ENCODE data around the gene LANCL2. TPM values are rescaled to one million over a fixed set of nuclear protein-coding genes. Genes with fewer than 3 reads are reported as not detected.

LANCL2 gene
- total and polyA plus RNA-seq, 9 of the 15 experiments (the other 6 are each of a cell fraction or from before 2014, with no cell fraction given), result 5.3 to 18.5 (median 13.5) TPM

DNA sequence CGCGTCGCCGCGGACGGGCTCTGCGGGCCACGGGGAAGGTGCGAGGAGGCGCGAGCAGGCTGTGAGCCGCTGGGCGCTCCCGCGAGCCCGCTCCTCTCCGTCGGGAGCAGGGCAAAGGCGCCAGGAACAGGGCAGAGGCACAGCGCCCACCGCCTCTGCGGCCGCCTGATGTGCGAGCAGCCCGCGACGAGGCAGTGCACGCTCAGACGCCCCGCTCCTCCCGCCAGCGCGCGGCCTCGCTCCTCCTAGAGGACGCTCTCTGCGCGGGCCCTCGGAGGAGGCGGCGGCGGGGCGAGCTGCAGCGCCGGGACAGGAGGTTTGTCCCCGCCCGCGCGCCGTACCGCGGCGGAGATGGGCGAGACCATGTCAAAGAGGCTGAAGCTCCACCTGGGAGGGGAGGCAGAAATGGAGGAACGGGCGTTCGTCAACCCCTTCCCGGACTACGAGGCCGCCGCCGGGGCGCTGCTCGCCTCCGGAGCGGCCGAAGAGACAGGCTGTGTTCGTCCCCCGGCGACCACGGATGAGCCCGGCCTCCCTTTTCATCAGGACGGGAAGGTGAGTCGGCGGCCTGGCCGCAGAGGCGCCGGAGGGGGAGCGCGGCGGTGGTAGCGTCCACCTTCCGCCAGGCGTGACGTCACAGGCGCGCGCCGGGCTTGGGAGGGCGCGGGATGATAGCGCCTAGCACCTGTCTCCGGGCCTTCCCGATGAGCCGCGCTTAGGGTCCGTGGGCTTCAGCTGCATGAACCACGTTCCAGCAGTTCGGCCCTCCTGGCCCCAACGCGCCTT is 731 bp downstream of the LANCL2 start (continued):
- no peak for TF ChIP-seq NFE2L1 (tag; IDR thresholded peaks at IDR 0.05; ENCODE audit: borderline replicate concordance, low read depth)
- no peak for TF ChIP-seq MAFK (IDR thresholded peaks at IDR 0.05; ENCODE audit: low read length)
- no peak for TF ChIP-seq ZNF764 (CRISPR knock-in tag; IDR thresholded peaks at IDR 0.05; ENCODE audit: low read depth)
- TF ChIP-seq PRPF4 (IDR thresholded peaks at IDR 0.05; ENCODE audit: insufficient read depth, low read depth, low read length, poor library complexity, severe bottlenecking), result peak; percentile 87
- TF ChIP-seq KDM1A (IDR thresholded peaks at IDR 0.05), result no peak
- TF ChIP-seq, protein P1, sequence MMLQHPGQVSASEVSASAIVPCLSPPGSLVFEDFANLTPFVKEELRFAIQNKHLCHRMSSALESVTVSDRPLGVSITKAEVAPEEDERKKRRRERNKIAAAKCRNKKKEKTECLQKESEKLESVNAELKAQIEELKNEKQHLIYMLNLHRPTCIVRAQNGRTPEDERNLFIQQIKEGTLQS (IDR thresholded peaks at IDR 0.05), result peak; percentile 80
- TF ChIP-seq, protein P1 (CRISPR knock-in tag; conservative IDR thresholded peaks at IDR 0.05), result 0 out of 2 replicates have a peak, but pooled peaks have one; percentile 56
- TF ChIP-seq, protein P2, sequence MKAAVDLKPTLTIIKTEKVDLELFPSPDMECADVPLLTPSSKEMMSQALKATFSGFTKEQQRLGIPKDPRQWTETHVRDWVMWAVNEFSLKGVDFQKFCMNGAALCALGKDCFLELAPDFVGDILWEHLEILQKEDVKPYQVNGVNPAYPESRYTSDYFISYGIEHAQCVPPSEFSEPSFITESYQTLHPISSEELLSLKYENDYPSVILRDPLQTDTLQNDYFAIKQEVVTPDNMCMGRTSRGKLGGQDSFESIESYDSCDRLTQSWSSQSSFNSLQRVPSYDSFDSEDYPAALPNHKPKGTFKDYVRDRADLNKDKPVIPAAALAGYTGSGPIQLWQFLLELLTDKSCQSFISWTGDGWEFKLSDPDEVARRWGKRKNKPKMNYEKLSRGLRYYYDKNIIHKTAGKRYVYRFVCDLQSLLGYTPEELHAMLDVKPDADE (conservative IDR thresholded peaks at IDR 0.05; ENCODE audit: control insufficient read depth, low read depth, low read length), result peak; percentile 31
- TF ChIP-seq XRCC4 (IDR thresholded peaks at IDR 0.05; ENCODE audit: extremely low read depth, insufficient read depth, insufficient read length), result no peak
- no peak for TF ChIP-seq ZBTB7A (IDR thresholded peaks at IDR 0.05; ENCODE audit: borderline replicate concordance, control insufficient read depth, low read depth, low read length)
- no peak for TF ChIP-seq JUNB (CRISPR knock-in tag; conservative IDR thresholded peaks at IDR 0.05)
- no peak; the same call in 1 of the 2 replicates for TF ChIP-seq STAT5A (IDR thresholded peaks at IDR 0.05; ENCODE audit: borderline replicate concordance, low read length)
- peak in 2 of 3 experiments; percentile 48 to 71 for TF ChIP-seq YY1 (IDR thresholded peaks at IDR 0.05; ENCODE audit: borderline replicate concordance in 1 of 3, control insufficient read depth in 1 of 3, extremely low read depth in 1 of 3, insufficient read depth in 3 of 3, insufficient read length in 1 of 3, insufficient replicate concordance in 2 of 3, low read depth in 1 of 3, low read length in 2 of 3)
- no peak for TF ChIP-seq HDAC2 (IDR thresholded peaks at IDR 0.05)
- TF ChIP-seq NRF1 (conservative IDR thresholded peaks at IDR 0.05 in 1 of 2, IDR thresholded peaks at IDR 0.05 in 1 of 2), result peak; percentile 73 to 80
- TF ChIP-seq, protein P3, sequence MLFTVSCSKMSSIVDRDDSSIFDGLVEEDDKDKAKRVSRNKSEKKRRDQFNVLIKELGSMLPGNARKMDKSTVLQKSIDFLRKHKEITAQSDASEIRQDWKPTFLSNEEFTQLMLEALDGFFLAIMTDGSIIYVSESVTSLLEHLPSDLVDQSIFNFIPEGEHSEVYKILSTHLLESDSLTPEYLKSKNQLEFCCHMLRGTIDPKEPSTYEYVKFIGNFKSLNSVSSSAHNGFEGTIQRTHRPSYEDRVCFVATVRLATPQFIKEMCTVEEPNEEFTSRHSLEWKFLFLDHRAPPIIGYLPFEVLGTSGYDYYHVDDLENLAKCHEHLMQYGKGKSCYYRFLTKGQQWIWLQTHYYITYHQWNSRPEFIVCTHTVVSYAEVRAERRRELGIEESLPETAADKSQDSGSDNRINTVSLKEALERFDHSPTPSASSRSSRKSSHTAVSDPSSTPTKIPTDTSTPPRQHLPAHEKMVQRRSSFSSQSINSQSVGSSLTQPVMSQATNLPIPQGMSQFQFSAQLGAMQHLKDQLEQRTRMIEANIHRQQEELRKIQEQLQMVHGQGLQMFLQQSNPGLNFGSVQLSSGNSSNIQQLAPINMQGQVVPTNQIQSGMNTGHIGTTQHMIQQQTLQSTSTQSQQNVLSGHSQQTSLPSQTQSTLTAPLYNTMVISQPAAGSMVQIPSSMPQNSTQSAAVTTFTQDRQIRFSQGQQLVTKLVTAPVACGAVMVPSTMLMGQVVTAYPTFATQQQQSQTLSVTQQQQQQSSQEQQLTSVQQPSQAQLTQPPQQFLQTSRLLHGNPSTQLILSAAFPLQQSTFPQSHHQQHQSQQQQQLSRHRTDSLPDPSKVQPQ (CRISPR knock-in tag; IDR thresholded peaks at IDR 0.05; ENCODE audit: borderline replicate concordance), result no peak
- TF ChIP-seq CSDE1 (IDR thresholded peaks at IDR 0.05), result peak in 1 of 2 experiments; percentile 77; a peak in 1 of 4 replicates
- TF ChIP-seq SMAD1 (IDR thresholded peaks at IDR 0.05; ENCODE audit: low read depth, low read length, partially characterized antibody), result no peak
- TF ChIP-seq RNF2 (IDR thresholded peaks at IDR 0.05), result peak; percentile 58; the same call in 1 of the 2 replicates
- no peak for TF ChIP-seq MCM7 (IDR thresholded peaks at IDR 0.05)
- TF ChIP-seq ZNF12 (CRISPR knock-in tag; IDR thresholded peaks at IDR 0.05), result no peak; the same call in 1 of the 2 replicates
- no peak for TF ChIP-seq TEAD2 (tag; IDR thresholded peaks at IDR 0.05)
- TF ChIP-seq NBN (IDR thresholded peaks at IDR 0.05; ENCODE audit: low read depth), result peak; percentile 99
- peak; percentile 55 for TF ChIP-seq POLR2AphosphoS5 (IDR thresholded peaks at IDR 0.05; ENCODE audit: control insufficient read depth, insufficient read depth, low read depth, low read length)
